HG03108 (cell line): ENCODE measurements around the gene BHMT2.

Experiments
- ATAC-seq: cut with Tn5 transposase; IDR thresholded peaks from one replicate; pipeline ENCODE4 v1.9.1; 2021; ENCODE audit warnings: moderate library complexity; ENCODE audit not compliant: unreplicated experiment

BHMT2 gene

DNA sequence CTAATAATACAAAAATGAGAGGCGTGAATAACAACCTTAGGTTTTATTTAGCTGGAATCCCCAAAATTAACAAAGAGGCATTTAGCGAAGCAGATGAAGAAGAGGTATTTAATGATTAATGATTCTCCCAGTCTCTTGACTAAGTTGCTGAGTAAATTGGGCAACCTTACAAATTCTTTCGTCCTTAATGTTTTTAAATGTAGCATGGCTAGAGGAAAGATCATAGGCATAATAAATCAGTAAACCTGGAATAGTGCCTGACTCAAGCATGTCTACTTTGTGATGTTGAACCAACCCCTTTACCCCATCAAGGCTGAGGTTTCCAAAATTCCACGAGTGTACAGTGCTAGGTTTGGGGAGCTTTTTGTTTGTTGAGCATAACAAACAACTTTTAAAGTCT, 49.9 kb downstream of the BHMT2 start:
- no peak for ATAC-seq

DNA sequence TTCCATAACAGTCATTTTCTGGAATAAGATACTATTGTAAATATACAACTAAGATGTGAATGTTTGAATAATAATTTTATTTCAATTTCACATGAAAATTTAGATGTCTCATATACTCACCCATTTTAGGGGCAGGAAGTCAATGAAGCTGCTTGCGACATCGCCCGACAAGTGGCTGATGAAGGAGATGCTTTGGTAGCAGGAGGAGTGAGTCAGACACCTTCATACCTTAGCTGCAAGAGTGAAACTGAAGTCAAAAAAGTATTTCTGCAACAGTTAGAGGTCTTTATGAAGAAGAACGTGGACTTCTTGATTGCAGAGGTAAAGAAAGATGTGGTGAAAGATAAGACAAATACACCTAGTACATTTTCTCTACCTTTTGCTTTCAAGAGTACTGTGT, 50.7 kb downstream of the BHMT2 start:
- no peak for ATAC-seq

DNA sequence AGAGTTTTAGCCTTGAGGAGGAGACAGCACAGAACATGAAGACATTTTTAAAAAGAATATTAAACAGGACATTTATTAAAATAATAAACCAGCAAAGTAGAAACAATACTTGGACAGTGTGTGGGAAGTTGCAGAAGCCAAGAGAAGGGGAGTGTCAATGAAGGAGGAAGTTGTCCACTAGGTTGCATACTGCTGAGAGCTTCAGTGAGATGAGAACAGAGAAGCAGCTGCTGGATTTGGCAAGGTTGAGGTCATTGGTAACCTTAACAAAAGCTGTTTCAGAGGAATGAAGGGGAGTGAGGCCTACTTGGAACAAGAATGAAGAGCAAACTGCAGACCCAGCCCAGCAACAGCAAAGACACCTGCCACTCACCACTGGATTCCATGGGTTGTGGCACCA, 53.4 kb downstream of the BHMT2 start:
- no peak for ATAC-seq

DNA sequence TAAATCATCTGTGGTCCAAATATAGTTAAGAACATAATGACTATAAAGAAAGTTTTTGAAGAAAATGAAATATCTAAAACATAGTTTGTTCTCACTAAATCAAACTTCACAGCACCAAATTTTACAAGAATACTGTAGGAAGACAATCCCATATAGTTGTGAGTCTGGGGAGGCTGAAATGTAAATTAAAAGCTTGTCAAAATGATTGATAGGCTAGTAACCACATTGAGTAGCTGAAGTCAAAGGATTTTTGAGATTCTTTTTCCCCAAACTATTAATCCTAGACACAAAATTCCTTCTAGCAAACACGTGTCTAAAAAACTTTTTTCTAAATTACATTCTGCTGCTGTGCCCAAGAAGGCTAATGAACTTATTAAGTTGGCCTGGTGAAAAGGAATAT, 55.0 kb downstream of the BHMT2 start:
- no peak for ATAC-seq

DNA sequence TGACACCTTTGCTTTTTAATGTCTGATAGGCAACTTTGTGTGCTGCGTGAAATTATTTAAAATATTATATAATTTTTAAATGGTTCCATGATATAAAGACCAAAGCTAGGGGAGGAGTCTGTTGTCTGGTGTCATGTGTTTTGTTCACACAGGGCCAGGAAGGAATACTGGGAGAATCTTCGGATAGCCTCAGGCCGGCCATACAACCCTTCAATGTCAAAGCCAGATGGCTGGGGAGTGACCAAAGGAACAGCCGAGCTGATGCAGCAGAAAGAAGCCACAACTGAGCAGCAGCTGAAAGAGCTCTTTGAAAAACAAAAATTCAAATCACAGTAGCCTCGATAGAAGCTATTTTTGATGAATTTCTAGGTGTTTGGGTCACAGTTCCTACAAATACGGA, 61.2 kb downstream of the BHMT2 start:
- ATAC-seq, result no peak

DNA sequence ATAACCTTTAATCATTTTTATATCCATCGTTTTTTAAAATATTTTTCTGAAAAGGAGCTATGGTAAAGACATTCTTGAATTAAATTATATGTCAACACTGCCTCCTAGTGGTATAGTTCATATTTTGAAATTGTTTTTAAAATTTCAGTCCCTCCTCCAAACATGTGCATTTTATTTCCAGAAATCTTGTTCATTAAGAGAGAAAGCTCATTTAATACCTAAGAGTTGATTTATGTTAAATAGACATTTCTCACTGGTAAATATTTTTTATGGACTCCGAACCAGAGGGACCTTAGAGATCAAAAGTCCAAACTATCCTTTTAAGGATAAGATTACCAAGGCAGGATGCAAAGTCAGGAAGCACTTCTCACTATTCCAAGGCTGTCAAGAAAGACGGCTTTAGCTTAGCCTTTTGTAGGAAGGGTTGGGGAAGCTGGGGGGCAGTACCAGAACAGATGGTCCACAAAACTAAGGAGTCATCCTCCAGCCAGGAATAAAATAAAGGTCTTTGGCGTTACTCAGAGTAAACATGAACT, 63.6 kb downstream of the BHMT2 start:
- ATAC-seq, result no peak

DNA sequence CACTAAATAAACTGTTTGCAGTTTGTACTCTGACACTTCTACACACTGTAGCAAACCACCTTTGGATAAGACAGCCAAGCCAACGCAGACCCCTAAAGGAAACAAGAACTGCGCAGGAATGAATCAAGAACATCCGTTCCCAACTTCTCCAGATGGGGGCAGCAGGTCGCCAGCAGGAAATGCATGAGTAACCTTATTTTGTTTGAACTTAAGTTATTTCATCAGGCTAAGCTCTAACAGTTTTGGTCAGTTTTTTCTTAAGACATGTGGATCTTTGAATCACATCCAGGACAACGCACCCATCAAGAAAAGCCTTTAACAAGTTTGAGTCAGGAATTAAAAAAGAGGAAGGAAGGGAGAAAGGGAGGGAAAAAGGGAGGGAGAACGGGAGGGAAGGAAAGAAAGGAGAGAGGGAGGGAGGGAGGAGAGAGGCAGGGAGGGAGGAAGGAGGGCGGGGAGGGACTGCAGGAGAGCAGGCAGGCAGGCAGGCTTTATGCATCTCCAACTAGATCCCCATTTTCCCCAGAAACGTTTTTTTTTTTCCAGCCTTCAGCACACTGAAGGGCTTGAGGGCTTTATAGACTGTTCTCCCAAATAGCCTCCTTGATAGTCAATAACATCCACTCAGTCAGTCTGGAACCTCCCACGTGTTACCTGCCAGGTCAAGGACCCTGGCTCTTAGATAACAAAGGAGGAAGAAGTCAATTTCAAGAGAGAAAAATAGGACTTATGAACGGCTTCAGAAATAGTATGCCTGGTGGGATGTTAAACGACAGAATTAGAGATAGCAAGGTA, 64.3 kb downstream of the BHMT2 start:
- no peak for ATAC-seq

DNA sequence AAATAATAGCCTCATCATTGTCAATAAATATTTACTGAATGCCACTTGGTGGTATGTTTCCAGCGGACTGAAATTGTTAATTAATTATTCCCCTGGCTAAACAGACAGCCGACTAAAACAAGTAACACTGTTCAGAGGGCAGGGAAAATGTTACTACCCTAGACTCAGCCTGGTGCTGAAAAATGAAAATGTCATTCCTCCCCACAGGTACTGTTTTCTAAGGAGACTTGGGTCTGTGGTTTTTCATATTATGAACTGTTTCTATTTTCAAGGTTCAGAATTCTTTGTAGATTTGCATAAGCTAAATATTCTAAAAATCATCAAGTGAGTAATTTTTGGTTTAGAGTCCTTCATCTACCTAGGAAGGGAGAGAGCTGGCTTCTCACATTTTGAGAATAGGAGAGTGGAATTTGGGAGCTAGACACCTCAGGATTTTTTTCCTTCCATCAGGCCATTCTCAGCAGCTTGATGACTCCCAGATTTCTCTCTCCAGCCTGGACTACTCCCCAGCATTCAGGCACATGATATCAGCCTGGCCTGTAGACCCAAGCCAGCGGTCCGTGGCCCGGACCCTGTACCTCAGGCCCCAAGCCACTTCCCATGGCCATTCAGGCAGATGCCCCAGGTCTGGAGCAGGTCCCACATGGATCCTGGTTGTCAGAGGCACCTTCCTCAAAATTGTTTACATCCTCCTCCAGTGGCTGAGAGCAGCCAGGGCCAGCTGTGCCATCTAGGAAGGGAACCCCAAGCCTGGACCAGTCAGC, 66.4 kb downstream of the BHMT2 start:
- no peak for ATAC-seq

DNA sequence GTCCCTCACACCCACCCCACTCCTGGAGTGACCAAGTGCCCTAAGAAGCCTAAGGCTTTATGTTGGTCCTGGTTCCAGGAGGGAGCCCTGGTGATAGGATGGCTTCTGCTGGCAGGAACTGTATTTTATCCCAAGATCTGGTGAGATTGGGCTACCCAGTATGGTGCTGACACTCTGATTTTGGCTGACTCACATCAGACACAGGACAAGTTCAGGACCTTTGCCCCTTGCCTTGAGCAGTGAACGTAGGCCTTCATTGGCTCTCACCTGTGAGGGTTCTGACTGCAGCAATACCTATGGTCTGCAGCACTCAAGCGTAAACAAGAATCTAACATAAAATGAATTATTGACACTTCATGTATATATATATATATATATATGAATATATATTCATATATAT, 67.1 kb downstream of the BHMT2 start:
- no peak for ATAC-seq
